ENCODE measurements around the gene KRTAP10-11.

The KRTAP10-11 gene

DNA sequence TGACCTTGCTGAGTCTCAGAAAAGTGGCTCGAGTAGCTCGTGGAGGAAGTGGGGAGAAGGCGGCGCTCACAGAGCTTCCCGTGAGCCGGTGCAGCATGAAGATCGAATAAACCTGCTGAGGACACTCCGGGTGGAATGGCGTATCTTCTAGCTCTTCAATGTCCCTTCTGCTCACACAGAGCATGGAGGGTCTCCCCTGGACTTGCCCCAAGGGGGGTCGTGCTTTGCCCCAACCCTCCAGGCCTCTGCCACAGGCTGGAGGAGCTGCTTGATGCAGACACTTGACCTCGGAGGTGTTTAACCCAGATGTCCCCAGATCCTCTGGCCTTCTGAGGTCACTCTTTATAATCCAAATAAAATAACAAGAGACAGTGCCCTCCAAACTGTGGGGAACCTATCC, 48.6 kb downstream of the KRTAP10-11 start:
- no peak for DNase-seq (ENCODE audit: low read depth in 2 of 2, low spot score in 1 of 2)

DNA sequence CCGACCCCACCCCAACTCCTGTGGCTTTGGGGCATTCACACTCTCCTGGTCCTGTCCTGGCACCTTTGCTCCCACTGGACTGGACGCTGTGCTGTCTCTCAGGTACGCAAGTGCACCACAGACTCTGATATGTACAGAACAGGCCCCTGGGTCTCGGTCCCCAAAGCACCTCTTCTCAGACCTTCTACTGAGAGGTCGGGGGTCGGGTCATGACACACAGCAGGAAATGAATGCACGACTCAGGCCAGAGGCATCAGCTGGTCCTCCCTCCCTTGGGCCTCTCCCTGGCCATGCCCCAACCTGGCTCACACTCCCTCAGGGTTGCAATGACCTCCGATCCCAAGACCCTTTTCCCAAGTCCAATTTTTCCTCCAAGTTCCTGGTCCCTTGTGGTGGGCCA, 49.0 kb downstream of the KRTAP10-11 start:
- no peak for DNase-seq (ENCODE audit: low read depth in 2 of 2, low spot score in 1 of 2)

DNA sequence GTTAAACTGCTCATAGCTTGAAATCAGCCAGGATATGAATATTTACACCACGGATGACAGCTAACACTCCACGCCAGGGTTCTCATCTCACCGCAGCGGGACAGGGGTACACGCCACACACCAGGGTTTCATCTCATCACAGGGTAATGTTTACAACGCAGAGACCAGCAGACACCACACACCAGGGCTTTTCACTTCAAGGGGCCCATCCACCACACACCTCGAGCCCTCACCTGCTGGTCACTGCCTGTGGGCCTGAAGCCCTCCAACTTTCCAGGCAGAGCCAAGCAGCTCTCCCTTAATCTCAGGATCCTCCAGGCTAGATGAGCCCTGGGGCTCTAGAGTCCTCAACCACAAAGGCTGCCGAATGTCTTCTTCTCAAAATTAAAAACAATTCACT, 49.4 kb downstream of the KRTAP10-11 start:
- no peak for DNase-seq (ENCODE audit: low read depth in 2 of 2, low spot score in 1 of 2)

DNA sequence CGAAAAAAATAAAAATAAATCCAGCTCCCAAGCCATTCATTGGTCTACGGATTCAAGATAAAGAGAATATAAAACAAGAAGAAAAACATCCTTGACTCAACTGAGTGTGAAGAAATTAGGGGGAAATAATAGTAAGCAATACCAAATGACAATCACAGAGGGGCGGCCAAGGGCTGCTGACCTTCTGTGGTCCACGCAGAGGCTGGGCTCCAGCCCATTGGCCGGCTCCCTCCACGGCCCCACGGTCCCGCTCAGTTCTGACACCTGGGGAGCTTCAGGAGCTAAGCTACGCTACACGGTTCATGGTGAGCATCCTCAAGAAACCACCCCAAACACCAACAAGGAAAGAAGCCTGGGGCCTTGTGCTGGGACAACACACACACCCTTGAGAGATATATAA, 50.4 kb downstream of the KRTAP10-11 start:
- DNase-seq (ENCODE audit: low read depth in 2 of 2, low spot score in 1 of 2), result no peak

Data from stimulated activated CD8-positive, alpha-beta memory T cell treated with anti-CD3 and anti-CD28 coated beads, Interleukin-4, amount 100 ng/mL, for 4 hours (primary cell).